Esophagus squamous epithelium (tissue), 5 donors: ENCODE results near the gene COPS4. TPM values are rescaled to one million over a fixed set of nuclear protein-coding genes. Genes with fewer than 3 reads are reported as not detected.

ENCODE experiments used
- DNase-seq: peaks from one replicate; lab custom pipeline; 2025; lab: John Stamatoyannopoulos, UW
- H3K27ac ChIP-seq, 4 donors: fragments of 200-600 bp; sonication (generic); one replicate each; pipeline ENCODE4 v1.5.1; 2016 to 2019; ENCODE audit warnings: mild to moderate bottlenecking in 1 of 4
- H3K27me3 ChIP-seq, 4 donors: fragments of 200-600 bp; sonication (generic); 1 replicate in 3 of 4; 2 replicates in 1 of 4; pipeline versions ENCODE4 v1.5.1 to v1.6.0; 2017 to 2021; ENCODE audit warnings: antibody characterized with exemption in 1 of 4
- H3K36me3 ChIP-seq, 3 donors: fragments of 200-600 bp; sonication (generic); one replicate each; pipeline ENCODE4 v1.5.1; 2016 to 2019
- H3K4me1 ChIP-seq, 3 donors: fragments of 200-600 bp; sonication (generic); one replicate each; pipeline ENCODE4 v1.5.1; 2017 to 2019
- H3K4me3 ChIP-seq, 4 donors: fragments of 200-600 bp; sonication (generic); 1 replicate in 3 of 4; 2 replicates in 1 of 4; pipeline ENCODE4 v1.5.1; 2016 to 2019; ENCODE audit warnings: mild to moderate bottlenecking in 2 of 4, moderate library complexity in 1 of 4
- H3K9me3 ChIP-seq, 3 donors: fragments of 200-600 bp; sonication (generic); one replicate each; pipeline ENCODE4 v1.5.1; 2016 to 2019
- CTCF ChIP-seq, 6 experiments: fragments of 450-650 bp in 4 of 6; fragments of 200-600 bp in 2 of 6; sonication (generic) in 2 of 6; IDR thresholded peaks; one replicate each; pipeline ENCODE4 v1.5.1; 2016 to 2019; ENCODE audit warnings: antibody characterized with exemption in 6 of 6, mild to moderate bottlenecking in 4 of 6, moderate library complexity in 4 of 6
- POLR2A ChIP-seq, 4 donors: fragments of 450-650 bp; IDR thresholded peaks; one replicate each; pipeline ENCODE4 v1.6.1; 2017; ENCODE audit warnings: antibody characterized with exemption in 4 of 4, mild to moderate bottlenecking in 4 of 4, moderate library complexity in 3 of 4
- WGBS, 2 donors: methylation state at CpG; one replicate each; pipeline ENCODE4 v1.1.5; 2018; 5-methylcytosine and 5-hydroxymethylcytosine counted together
- intact Hi-C: fragments of 100-400 bp; cut with DNase I; formaldehyde crosslinking; loops from one replicate; pipeline ENCODE4 v1.15.0; 2022
- total RNA-seq, 4 donors: library from RNA; depleted of rRNA; stranded (reverse); fragments of >200 nt; gene quantifications; one replicate each; pipeline ENCODE4 v1.1.0, GENCODE V29; 2016
- donor health status: DM: yes; HTN: yes; CAD: no.

The COPS4 gene
- total RNA-seq, 4 donors from 2014 or later: 22.5 to 56.8 (median 39.9) TPM

DNA sequence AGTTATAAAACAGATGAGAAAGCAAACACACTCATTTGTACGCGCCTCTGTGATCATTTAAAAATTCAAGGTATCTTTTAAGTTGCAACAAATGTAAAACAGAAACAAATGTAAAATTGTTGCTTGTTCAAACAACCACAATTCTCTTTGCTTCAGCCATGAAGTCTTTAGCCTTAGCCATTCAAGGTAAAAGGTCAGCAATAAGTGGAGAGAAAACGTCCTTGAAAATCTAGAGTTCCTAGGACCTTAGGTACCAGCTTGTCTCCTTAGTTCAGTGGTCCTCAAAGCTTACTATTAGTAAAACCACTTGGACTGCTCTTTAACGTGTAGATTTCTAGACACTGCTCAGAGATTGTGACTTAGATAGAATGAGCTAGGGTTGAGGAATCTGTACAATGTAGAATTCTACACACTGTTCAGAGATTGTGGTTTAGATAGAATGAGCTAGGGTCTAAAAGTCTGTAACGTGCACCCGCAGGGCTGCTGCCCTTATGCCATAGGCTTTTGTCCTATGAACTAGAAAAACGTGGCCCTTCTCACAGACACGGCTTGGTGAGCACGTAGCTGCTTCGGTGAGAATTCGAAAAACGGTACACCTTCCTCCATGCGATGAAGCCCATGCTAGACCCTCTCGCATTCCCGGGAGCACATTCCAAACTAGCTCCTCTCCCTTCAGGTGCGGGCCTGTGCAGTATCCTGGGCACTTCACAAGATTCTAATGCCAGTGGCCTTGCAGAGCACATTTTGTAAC is 77.9 kb downstream of the COPS4 start:
- no peak for DNase-seq
- H3K27me3 ChIP-seq: no peaks in the 10 kb centered on the region
- intact Hi-C loops: no loop called here
- WGBS, 2 donors: 69 to 81% methylated on average over 16 of the region's 16 CpGs
- H3K36me3 ChIP-seq: no peaks in the 10 kb centered on the region
- TF ChIP-seq POLR2A (IDR thresholded peaks at IDR 0.05) (no peak), CTCF (IDR thresholded peaks at IDR 0.05) (no peak)
- no peaks in the 10 kb centered on the region for H3K9me3 ChIP-seq
- peaks cover 0 to 43% (median 4%) of the 10 kb centered on the region in 3 donors for H3K4me1 ChIP-seq
- peak overlapping the region in 3 of 4 donors; percentile 23 to 38 (median 28) for H3K4me3 ChIP-seq
- H3K27ac ChIP-seq: peak overlapping the region in 3 of 4 donors; percentile 28 to 72 (median 52)

DNA sequence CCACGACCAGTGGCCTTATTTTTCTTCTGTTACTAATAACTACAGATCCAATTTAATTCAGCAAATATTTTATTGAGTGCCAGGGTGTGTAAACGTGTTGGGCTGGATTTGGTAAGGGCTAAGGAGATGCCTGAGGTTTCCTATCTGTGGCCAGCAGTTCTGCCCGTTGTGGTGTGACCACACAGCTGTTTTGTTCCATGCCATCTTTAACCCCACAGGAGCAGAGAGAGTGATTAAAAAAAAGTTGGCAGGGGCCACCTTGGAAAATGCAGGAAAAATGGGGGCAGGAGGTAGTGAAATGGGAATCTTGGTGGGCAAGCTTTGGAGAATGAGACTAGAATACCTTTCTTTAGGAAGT is 78.4 kb downstream of the COPS4 start:
- H3K4me3 ChIP-seq: peak overlapping the region; percentile 5 to 38 (median 26)
- H3K27me3 ChIP-seq: no peaks in the 10 kb centered on the region
- no peaks in the 10 kb centered on the region for H3K36me3 ChIP-seq
- WGBS, 2 donors: 45 to 62% methylated on average over 3 of the region's 3 CpGs
- no peak for TF ChIP-seq CTCF (IDR thresholded peaks at IDR 0.05)
- no peak for TF ChIP-seq POLR2A (IDR thresholded peaks at IDR 0.05)
- H3K27ac ChIP-seq: peak overlapping the region in 3 of 4 donors; percentile 28 to 72 (median 52)
- intact Hi-C loops: no loop called here
- H3K4me1 ChIP-seq: peaks cover 0 to 43% (median 4%) of the 10 kb centered on the region in 3 donors
- DNase-seq: no peak
- H3K9me3 ChIP-seq: no peaks in the 10 kb centered on the region

- H3K27me3 ChIP-seq: no peaks in the 10 kb centered on the region
- intact Hi-C loops: no loop called here
- no peak for TF ChIP-seq CTCF (IDR thresholded peaks at IDR 0.05)
- TF ChIP-seq POLR2A (IDR thresholded peaks at IDR 0.05): peak in 1 of 4 donors; percentile 54
- no peaks in the 10 kb centered on the region for H3K9me3 ChIP-seq
- DNase-seq: no peak
- H3K4me1 ChIP-seq: peaks cover 0 to 36% (median 0%) of the 10 kb centered on the region in 3 donors
- peak within 1 kb of the TSS; percentile 28 to 72 (median 48) for H3K27ac ChIP-seq
- H3K36me3 ChIP-seq: no peaks in the 10 kb centered on the region
- H3K4me3 ChIP-seq: peak within 1 kb of the TSS; percentile 9 to 38 (median 26)
- WGBS, 2 donors: 28 to 35% methylated on average over 5 of the region's 5 CpGs
These were observed 79.6 kb downstream of the COPS4 start, which contains the start of gene PLAC8 for GRCh38 chr4:83114576-83114975. TSS of gene PLAC8 (minus strand) at chr4:83114729. CDS start at chr4:83107921, 6,808 bp downstream.

DNA sequence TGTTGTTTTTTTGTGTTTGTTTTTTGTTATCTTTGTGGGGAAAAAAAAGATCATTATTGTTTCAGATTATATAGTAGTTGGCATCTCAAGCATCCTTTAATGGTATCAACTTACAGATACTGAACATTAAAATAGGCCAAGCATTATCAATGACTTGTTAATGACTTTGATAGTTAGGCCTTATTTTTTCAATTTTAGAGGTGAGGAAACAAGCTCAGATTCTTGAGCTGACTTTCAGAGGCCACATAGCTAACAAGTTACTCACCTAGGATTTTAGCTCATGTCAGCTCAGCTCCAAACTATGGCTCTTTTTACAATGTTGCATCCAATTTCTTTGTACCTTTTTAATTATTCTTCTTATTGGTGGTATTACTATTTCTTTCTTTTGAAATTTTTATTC is 80.0 kb downstream of the COPS4 start:
- Histone ChIP-seq H3K27ac (peak overlapping the region in 3 of 4 donors; percentile 43 to 72 (median 52)), H3K27me3 (no peaks in the 10 kb centered on the region), H3K9me3 (no peaks in the 10 kb centered on the region), H3K36me3 (no peaks in the 10 kb centered on the region), H3K4me3 (peak overlapping the region in 2 of 4 donors; percentile 23 to 28), H3K4me1 (peaks cover 0 to 32% (median 0%) of the 10 kb centered on the region in 3 donors)
- TF ChIP-seq POLR2A (IDR thresholded peaks at IDR 0.05) (no peak), CTCF (IDR thresholded peaks at IDR 0.05) (no peak)
- DNase-seq: no peak
- intact Hi-C loops: no loop called here

DNA sequence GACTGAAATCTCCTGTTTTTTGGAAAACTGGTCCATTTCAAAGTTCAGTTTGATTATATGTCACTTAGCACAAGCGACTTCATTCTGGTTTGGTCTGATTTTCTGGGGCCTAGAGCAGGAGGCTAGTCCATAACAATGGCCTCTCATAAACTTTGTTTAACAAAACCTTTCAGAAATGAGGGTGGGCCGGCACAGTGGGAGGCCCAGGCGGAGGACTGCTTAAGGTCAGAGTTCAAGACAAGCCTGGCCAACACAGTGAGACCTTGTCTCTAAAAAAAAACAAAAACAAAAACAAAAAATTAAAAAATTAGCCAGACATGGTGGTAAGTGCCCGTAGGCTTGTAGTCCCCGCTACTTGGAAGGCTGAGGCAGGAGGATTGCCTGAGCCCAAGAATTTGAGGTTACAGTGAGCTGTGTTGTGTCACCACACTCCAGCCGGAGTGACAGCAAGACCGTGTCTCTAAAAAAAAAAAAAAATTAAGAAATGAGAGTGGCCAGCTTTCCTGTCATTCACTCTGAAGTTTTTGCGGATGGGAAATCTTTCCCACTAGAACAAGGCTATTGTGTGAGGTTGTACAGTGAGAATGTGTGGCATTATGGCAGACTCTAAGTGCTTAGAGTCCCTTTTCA is 80.8 kb downstream of the COPS4 start:
- H3K36me3 ChIP-seq: no peaks in the 10 kb centered on the region
- intact Hi-C loops: no loop called here
- DNase-seq: no peak
- no peaks in the 10 kb centered on the region for H3K27me3 ChIP-seq
- 78 to 90% methylated on average over 8 of the region's 8 CpGs for WGBS, 2 donors
- no peaks in the 10 kb centered on the region for H3K9me3 ChIP-seq
- TF ChIP-seq POLR2A (IDR thresholded peaks at IDR 0.05): no peak
- no peak for TF ChIP-seq CTCF (IDR thresholded peaks at IDR 0.05)
- H3K4me1 ChIP-seq: peaks cover 0 to 24% (median 0%) of the 10 kb centered on the region in 3 donors
- no peak overlapping the region for H3K4me3 ChIP-seq
- peak overlapping the region in 1 of 4 donors; percentile 72 for H3K27ac ChIP-seq
